ENCODE measurements around the gene MVD. TPM values are rescaled to one million over a fixed set of nuclear protein-coding genes. Genes with fewer than 3 reads are reported as not detected.

MVD gene
- total and polyA plus RNA-seq, 2 of the 13 experiments (the other 11 are each of a cell fraction or from before 2014, with no cell fraction given) = 28.1 to 187 TPM

GRCh38 chr16:88642881-88643643, 19.8 kb downstream of the MVD start:
- Histone ChIP-seq H2AFZ (ENCODE audit: low read length) (no peak overlapping the region), H3K4me2 (ENCODE audit: low read depth, low read length) (no peak overlapping the region), H3K27me3 (ENCODE audit: control insufficient read depth in 1 of 2, insufficient read depth in 2 of 2, low read length in 2 of 2) (peaks cover 17 to 31% of the 10 kb centered on the region in 2 experiments; a peak in 4 of 5 replicates), H3K36me3 (replicated peaks in 1 of 2; ENCODE audit: control insufficient read depth in 1 of 2, insufficient read depth in 2 of 2, low read length in 2 of 2) (peaks cover 0 to 5% of the 10 kb centered on the region in 2 experiments; a peak in 2 of 5 replicates), H3K27ac (ENCODE audit: extremely low read length, insufficient read depth, low read length) (no peak overlapping the region), H3K4me3 (replicated peaks in 1 of 3; ENCODE audit: insufficient read depth in 1 of 3, low read depth in 2 of 3, low read length in 3 of 3) (no peak overlapping the region), H3K4me1 (ENCODE audit: insufficient read depth, low read length) (peaks cover 28% of the 10 kb centered on the region), H3K79me2 (ENCODE audit: insufficient read depth, low read length) (no peaks in the 10 kb centered on the region), H3K9ac (ENCODE audit: insufficient read depth, low read depth, low read length) (no peak overlapping the region), H4K20me1 (ENCODE audit: insufficient read depth, low read length) (peaks cover 10% of the 10 kb centered on the region; the same call in 1 of the 2 replicates), H3K9me3 (ENCODE audit: low read length) (no peaks in the 10 kb centered on the region)
- ATAC-seq = no peak
- TF ChIP-seq ZNF552 (CRISPR knock-in tag; IDR thresholded peaks at IDR 0.05; ENCODE audit: borderline replicate concordance) (no peak), RBFOX2 (IDR thresholded peaks at IDR 0.05; ENCODE audit: low read depth, low read length) (peak; percentile 58), MLX (CRISPR knock-in tag; IDR thresholded peaks at IDR 0.05) (no peak), HCFC1 (IDR thresholded peaks at IDR 0.05; ENCODE audit: low read depth, low read length) (0 out of 2 replicates have a peak, but pooled peaks have one; percentile 1), ZNF263 (CRISPR knock-in tag; IDR thresholded peaks at IDR 0.05) (peak; percentile 95), FLYWCH1 (CRISPR knock-in tag; IDR thresholded peaks at IDR 0.05) (no peak), PAXIP1 (CRISPR knock-in tag; conservative IDR thresholded peaks at IDR 0.05) (0 out of 2 replicates have a peak, but pooled peaks have one; percentile 0), AGO2 (optimal IDR thresholded peaks at IDR 0.05; ENCODE audit: low read depth, low read length) (peak; percentile 75), KLF9 (CRISPR knock-in tag; IDR thresholded peaks at IDR 0.05; ENCODE audit: low read depth) (no peak), ZNF761 (CRISPR knock-in tag; conservative IDR thresholded peaks at IDR 0.05) (no peak)
- TF ChIP-seq, protein P1, sequence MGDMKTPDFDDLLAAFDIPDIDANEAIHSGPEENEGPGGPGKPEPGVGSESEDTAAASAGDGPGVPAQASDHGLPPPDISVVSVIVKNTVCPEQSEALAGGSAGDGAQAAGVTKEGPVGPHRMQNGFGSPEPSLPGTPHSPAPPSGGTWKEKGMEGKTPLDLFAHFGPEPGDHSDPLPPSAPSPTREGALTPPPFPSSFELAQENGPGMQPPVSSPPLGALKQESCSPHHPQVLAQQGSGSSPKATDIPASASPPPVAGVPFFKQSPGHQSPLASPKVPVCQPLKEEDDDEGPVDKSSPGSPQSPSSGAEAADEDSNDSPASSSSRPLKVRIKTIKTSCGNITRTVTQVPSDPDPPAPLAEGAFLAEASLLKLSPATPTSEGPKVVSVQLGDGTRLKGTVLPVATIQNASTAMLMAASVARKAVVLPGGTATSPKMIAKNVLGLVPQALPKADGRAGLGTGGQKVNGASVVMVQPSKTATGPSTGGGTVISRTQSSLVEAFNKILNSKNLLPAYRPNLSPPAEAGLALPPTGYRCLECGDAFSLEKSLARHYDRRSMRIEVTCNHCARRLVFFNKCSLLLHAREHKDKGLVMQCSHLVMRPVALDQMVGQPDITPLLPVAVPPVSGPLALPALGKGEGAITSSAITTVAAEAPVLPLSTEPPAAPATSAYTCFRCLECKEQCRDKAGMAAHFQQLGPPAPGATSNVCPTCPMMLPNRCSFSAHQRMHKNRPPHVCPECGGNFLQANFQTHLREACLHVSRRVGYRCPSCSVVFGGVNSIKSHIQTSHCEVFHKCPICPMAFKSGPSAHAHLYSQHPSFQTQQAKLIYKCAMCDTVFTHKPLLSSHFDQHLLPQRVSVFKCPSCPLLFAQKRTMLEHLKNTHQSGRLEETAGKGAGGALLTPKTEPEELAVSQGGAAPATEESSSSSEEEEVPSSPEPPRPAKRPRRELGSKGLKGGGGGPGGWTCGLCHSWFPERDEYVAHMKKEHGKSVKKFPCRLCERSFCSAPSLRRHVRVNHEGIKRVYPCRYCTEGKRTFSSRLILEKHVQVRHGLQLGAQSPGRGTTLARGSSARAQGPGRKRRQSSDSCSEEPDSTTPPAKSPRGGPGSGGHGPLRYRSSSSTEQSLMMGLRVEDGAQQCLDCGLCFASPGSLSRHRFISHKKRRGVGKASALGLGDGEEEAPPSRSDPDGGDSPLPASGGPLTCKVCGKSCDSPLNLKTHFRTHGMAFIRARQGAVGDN (CRISPR knock-in tag; IDR thresholded peaks at IDR 0.05) = 0 out of 2 replicates have a peak, but pooled peaks have one; percentile 4
- BruUV-seq (replicated peaks) = no TSS peak
- POLR2A ChIA-PET = interaction anchor here (0.6 to 1.1 kb wide), 2 partner anchors 64 to 353 kb away, joined by 3 read pairs; no protein-coding TSS in a partner anchor
- intact Hi-C loops (cut with micrococcal nuclease; ENCODE audit: unreplicated experiment) = no loop called here
- DNase-seq (ENCODE audit: low spot score) = no peak
- WGBS (ENCODE audit: low lambda C conversion rate) = 94% methylated on average over 36 of the region's 58 CpGs
- FAIRE-seq = no peak
- in situ Hi-C loops (cut with HindIII; ENCODE audit: extremely low pct_ligation_motif_present, low pct_unique_long_range_greater_than_20kb) = no loop called here
- CTCF ChIA-PET (ENCODE audit: low intra/inter-chr PET ratio, low total read pairs) = no interaction called here

Data from HepG2 (cell line).